T-helper 2 cell treated with Interferon-gamma antibody and Interleukin-4, amounts not matched to agents 5 μg/mL and 100 μg/mL, for 36 hours (primary cell): ENCODE measurements around the gene RLN3.

Experiments used
- DNase-seq: peaks from one replicate; pipeline ENCODE4 v3.0.0; 2021; ENCODE audit warnings: low spot score
- H3K27ac Mint-ChIP-seq: one replicate; pipeline ENCODE4 v1.8.0; 2021; ENCODE audit warnings: mild to moderate bottlenecking, mixed read lengths
- H3K27me3 Mint-ChIP-seq: one replicate; pipeline ENCODE4 v1.8.0; 2021; ENCODE audit warnings: low read depth, mixed read lengths
- H3K36me3 Mint-ChIP-seq: one replicate; pipeline ENCODE4 v1.8.0; 2021; ENCODE audit warnings: low read depth, mixed read lengths
- H3K4me1 Mint-ChIP-seq: one replicate; pipeline ENCODE4 v1.8.0; 2021; ENCODE audit warnings: low read depth, mixed read lengths
- H3K4me3 Mint-ChIP-seq: one replicate; pipeline ENCODE4 v1.8.0; 2022; ENCODE audit warnings: mild to moderate bottlenecking, moderate library complexity, mixed read lengths
- H3K9me3 Mint-ChIP-seq: one replicate; pipeline ENCODE4 v1.8.0; 2021; ENCODE audit warnings: mixed read lengths

RLN3 gene

DNA sequence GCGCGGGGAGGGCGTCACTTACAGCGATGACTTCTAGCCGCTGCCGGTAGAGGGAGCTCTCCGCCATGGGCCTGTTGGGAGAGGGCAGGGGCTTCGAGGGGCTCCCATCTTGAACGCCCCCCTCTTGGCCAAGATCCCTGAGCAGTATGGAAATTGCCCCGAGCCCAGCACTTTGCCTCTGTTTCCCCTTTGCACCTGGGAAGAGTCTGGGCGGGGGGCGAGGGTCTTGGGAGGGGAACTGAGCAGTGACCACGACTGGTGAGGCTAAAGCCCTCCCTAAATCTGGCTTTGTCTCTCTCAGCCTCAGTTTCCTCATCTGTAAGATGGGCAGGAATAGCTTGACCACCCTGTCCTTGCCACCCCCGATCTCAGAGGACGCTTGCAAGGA lies 31.1 kb downstream of the RLN3 start:
- no peaks in the 10 kb centered on the region for H3K9me3 Mint-ChIP-seq

GRCh38 chr19:14059652-14060155 lies 31.8 kb downstream of the RLN3 start:
- Mint-ChIP-seq H3K27ac (no peak overlapping the region), H3K9me3 (no peaks in the 10 kb centered on the region), H3K4me1 (peaks cover 15% of the 10 kb centered on the region), H3K27me3 (peaks cover 33% of the 10 kb centered on the region), H3K4me3 (no peak overlapping the region), H3K36me3 (no peaks in the 10 kb centered on the region)
- DNase-seq, result no peak

More for the DNA sequence above, 31.1 kb downstream of the RLN3 start:
- H3K36me3 Mint-ChIP-seq, result peaks cover 3% of the 10 kb centered on the region
- DNase-seq, result peak; percentile 42
- peaks cover 15% of the 10 kb centered on the region for H3K4me1 Mint-ChIP-seq
- H3K4me3 Mint-ChIP-seq, result peak overlapping the region; percentile 76
- no peak overlapping the region for H3K27ac Mint-ChIP-seq
- peaks cover 33% of the 10 kb centered on the region for H3K27me3 Mint-ChIP-seq

- Mint-ChIP-seq H3K27me3 (peaks cover 31% of the 10 kb centered on the region), H3K27ac (no peak overlapping the region), H3K9me3 (no peaks in the 10 kb centered on the region), H3K36me3 (no peaks in the 10 kb centered on the region), H3K4me1 (peaks cover 15% of the 10 kb centered on the region), H3K4me3 (no peak overlapping the region)
- DNase-seq, result no peak
Measured at GRCh38 chr19:14061081-14061749, 33.3 kb downstream of the RLN3 start.

GRCh38 chr19:14061751-14062557 lies 34.0 kb downstream of the RLN3 start, which contains the start of gene PALM3:
PALM3 (minus strand) TSS chr19:14062076; CDS start chr19:14061980, 96 bp downstream.
- Mint-ChIP-seq H3K27ac (no peak within 1 kb of the TSS), H3K36me3 (no peaks in the 10 kb centered on the region), H3K27me3 (peaks cover 29% of the 10 kb centered on the region), H3K9me3 (no peaks in the 10 kb centered on the region), H3K4me1 (peaks cover 14% of the 10 kb centered on the region), H3K4me3 (no peak within 1 kb of the TSS)
- DNase-seq, result no peak

GRCh38 chr19:14062558-14062855 lies 34.6 kb downstream of the RLN3 start:
- Mint-ChIP-seq H3K36me3 (no peaks in the 10 kb centered on the region), H3K27me3 (peaks cover 27% of the 10 kb centered on the region), H3K9me3 (no peaks in the 10 kb centered on the region), H3K4me3 (no peak overlapping the region), H3K27ac (no peak overlapping the region), H3K4me1 (peaks cover 14% of the 10 kb centered on the region)
- DNase-seq, result no peak

- Mint-ChIP-seq H3K36me3 (no peaks in the 10 kb centered on the region), H3K27ac (no peak overlapping the region)
Measured at GRCh38 chr19:14063105-14063504, 35.2 kb downstream of the RLN3 start.

DNA sequence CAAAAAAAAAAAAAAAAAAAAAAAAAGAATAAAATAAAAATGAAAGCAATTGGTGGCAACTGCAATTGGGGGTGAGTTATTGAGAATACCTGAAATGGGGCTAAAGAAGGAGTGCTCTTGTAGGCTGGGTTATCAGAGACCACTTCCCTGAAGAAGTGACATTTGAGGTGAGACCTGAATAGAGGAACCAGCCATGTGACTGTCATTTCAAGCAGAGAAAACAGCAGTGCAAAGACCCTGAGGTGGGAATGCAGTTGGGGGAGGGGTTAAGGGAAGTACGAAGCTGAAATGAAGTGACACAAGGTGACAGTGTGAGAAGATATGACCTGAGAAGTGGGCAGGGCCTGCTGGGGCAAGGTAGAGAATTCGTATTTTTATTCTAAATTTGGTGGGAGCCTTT lies 38.2 kb downstream of the RLN3 start:
- no peak for DNase-seq
- H3K27me3 Mint-ChIP-seq, result peaks cover 7% of the 10 kb centered on the region
- no peak overlapping the region for H3K27ac Mint-ChIP-seq
- no peaks in the 10 kb centered on the region for H3K36me3 Mint-ChIP-seq
- H3K4me1 Mint-ChIP-seq, result no peaks in the 10 kb centered on the region
- no peaks in the 10 kb centered on the region for H3K9me3 Mint-ChIP-seq
- H3K4me3 Mint-ChIP-seq, result no peak overlapping the region

More at GRCh38 chr19:14063105-14063504, 35.2 kb downstream of the RLN3 start:
- Mint-ChIP-seq H3K4me1 (peaks cover 8% of the 10 kb centered on the region), H3K9me3 (no peaks in the 10 kb centered on the region), H3K27me3 (peaks cover 22% of the 10 kb centered on the region), H3K4me3 (no peak overlapping the region)
- no peak for DNase-seq

GRCh38 chr19:14070268-14071050 lies 42.5 kb downstream of the RLN3 start:
- Mint-ChIP-seq H3K4me3 (peak overlapping the region; percentile 36), H3K27ac (no peak overlapping the region), H3K36me3 (no peaks in the 10 kb centered on the region), H3K27me3 (peaks cover 4% of the 10 kb centered on the region), H3K4me1 (peaks cover 16% of the 10 kb centered on the region), H3K9me3 (no peaks in the 10 kb centered on the region)
- DNase-seq, result no peak

DNA sequence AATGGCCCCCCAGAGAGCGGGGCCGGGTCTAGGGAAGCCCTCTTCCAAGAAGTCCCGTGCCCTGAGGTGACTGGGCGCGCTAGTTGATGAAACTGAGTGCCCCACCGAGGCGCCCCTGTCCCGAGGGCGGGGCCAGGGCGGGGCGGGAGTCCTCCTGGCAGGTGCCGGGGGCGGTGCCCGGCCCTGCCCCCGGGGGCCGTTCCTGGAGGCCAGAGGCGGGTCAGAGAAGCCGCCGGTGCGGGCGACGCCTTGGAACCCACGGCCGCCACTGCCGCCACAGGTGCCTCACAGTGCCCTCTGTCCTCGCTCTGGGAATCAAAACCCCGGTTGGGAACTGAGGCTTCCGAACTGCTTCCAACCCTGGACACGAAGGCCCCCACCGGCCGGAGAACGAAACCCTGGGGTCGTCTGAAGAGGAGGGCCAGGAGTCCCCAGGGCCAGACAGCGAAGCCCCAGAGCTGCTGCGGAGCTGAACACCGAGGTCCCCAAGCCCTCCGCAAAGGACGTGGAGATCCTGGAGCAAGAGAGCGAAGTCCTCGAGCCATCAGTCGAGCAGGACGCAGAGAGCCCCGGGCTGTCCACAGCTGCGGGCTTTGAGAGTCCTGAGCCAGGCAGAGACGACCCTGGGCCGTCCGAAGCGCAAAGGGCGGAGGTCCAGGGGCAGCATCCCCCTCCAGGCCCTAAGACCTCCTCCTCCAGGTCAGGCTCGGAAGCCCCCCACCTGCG lies 44.8 kb downstream of the RLN3 start, which contains the start of gene MISP3:
Gene MISP3 (plus strand): TSS at position 252 of the 726 bp plus-strand sequence. CDS start 524 bp downstream, outside the sequence.
- peaks cover 16% of the 10 kb centered on the region for H3K4me1 Mint-ChIP-seq
- H3K27ac Mint-ChIP-seq, result peak within 1 kb of the TSS; percentile 92
- H3K4me3 Mint-ChIP-seq, result peak within 1 kb of the TSS; percentile 98
- no peaks in the 10 kb centered on the region for H3K36me3 Mint-ChIP-seq
- no peaks in the 10 kb centered on the region for H3K9me3 Mint-ChIP-seq
- H3K27me3 Mint-ChIP-seq, result peaks cover 4% of the 10 kb centered on the region
- DNase-seq, result peak; percentile 51

GRCh38 chr19:14073261-14073924 lies 45.4 kb downstream of the RLN3 start:
- Mint-ChIP-seq H3K36me3 (no peaks in the 10 kb centered on the region), H3K27me3 (peaks cover 4% of the 10 kb centered on the region), H3K27ac (peak overlapping the region; percentile 92), H3K9me3 (no peaks in the 10 kb centered on the region), H3K4me1 (peaks cover 18% of the 10 kb centered on the region), H3K4me3 (peak overlapping the region; percentile 98)
- DNase-seq, result peak; percentile 86

DNA sequence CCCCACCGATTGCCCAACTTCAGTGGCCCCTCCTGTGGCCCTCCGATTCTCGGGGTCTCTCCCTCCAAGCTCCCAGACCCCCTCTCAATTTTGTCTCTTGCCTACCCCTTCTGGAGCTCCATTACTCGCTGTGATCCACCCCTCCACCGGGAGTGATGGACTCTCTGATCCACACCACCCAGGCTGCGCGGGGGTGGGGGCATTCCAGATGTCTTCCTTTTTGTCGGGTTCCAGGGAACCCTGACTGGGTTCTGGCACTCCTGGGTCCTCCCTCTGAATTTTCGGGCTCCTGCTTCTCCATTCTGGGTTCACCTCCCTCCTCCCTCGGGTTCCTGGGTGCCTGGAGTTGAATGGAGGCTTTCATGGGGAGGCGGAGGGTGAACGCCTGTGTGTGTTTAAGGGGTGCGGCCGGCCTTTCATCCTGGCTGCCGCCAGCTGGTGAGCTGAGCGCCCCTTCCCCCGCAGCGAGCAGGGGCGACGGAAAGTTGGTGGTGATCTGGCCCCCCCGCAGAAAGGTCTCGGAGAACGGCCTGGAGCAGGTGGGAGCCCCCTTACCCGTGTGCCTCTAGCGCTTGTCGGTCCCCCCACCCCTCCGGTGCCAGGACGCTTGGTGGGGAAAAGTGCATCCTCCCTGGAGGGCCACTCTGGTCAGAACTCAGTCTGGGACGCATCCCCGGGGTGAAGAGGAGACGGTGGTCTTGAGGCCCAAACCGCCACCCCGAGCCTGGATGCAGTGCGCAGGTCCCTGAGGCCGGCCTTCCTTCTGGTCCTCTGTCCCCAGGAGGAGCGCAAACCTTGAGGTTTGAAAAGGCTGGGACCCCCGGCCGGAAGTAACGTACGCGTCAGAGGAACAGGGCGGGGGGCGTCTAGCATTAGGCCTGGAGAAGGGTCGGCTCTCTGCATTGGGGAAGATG lies 46.2 kb downstream of the RLN3 start:
- H3K4me1 Mint-ChIP-seq, result peaks cover 18% of the 10 kb centered on the region
- peak; percentile 53 for DNase-seq
- peaks cover 4% of the 10 kb centered on the region for H3K27me3 Mint-ChIP-seq
- no peaks in the 10 kb centered on the region for H3K36me3 Mint-ChIP-seq
- H3K9me3 Mint-ChIP-seq, result no peaks in the 10 kb centered on the region
- peak overlapping the region; percentile 98 for H3K4me3 Mint-ChIP-seq
- H3K27ac Mint-ChIP-seq, result peak overlapping the region; percentile 92

DNA sequence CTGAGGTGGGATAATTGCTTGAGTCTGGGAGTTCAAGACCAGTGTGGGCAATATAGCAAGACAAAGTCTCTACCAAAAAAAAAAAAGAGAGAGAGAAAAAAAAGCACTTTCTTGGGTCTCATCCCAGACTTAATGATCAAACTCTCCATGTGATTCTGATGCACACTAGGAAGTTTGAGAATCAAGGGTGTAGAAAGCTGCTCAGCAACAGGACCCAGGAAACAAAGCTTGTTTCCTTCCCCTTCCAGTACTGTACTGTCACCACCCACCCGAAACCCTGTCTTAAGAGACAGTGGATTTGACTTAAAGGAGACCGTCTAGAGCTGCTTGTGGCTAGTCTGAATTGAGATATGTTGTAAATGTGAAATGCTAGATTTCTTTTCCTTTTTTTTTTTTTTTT lies 50.5 kb downstream of the RLN3 start:
- Mint-ChIP-seq H3K4me3 (no peak overlapping the region), H3K27ac (no peak overlapping the region), H3K4me1 (peaks cover 30% of the 10 kb centered on the region), H3K36me3 (no peaks in the 10 kb centered on the region), H3K27me3 (no peaks in the 10 kb centered on the region), H3K9me3 (no peaks in the 10 kb centered on the region)
- DNase-seq, result no peak
